Sigmoid colon (tissue), 7 donors: ENCODE measurements around the gene JMJD1C. TPM values are rescaled to one million over a fixed set of nuclear protein-coding genes. Genes with fewer than 3 reads are reported as not detected.

ENCODE experiments used
- DNase-seq: peaks from one replicate; pipeline ENCODE4 v3.0.0-alpha.2; 2019
- H3K27ac ChIP-seq, 4 donors: fragments of 200-600 bp; sonication (generic); one replicate each; pipeline ENCODE4 v1.5.1; 2016 to 2019; ENCODE audit warnings: mild to moderate bottlenecking in 1 of 4
- H3K27me3 ChIP-seq, 3 donors: fragments of 200-600 bp; sonication (generic); one replicate each; pipeline ENCODE4 v1.5.1; 2019; ENCODE audit warnings: mild to moderate bottlenecking in 1 of 3
- H3K36me3 ChIP-seq, 4 donors: fragments of 200-600 bp; sonication (generic); one replicate each; pipeline ENCODE4 v1.5.1; 2016 to 2019
- H3K4me1 ChIP-seq, 4 donors: fragments of 200-600 bp; sonication (generic); one replicate each; pipeline ENCODE4 v1.5.1; 2017 to 2019
- H3K4me3 ChIP-seq, 4 donors: fragments of 200-600 bp; sonication (generic); one replicate each; pipeline ENCODE4 v1.5.1; 2017 to 2019; ENCODE audit warnings: mild to moderate bottlenecking in 2 of 4, moderate library complexity in 1 of 4
- H3K9me3 ChIP-seq, 4 donors: fragments of 200-600 bp in 3 of 4; sonication (generic) in 3 of 4; one replicate each; pipeline versions ENCODE4 v1.5.1 to v1.6.1; 2013 to 2019
- CTCF ChIP-seq, 4 experiments: fragments of 450-650 bp in 3 of 4; fragments of 200-600 bp in 1 of 4; IDR thresholded peaks; one replicate each; pipeline ENCODE4 v1.5.1; 2016 to 2019; ENCODE audit warnings: antibody characterized with exemption in 4 of 4, mild to moderate bottlenecking in 3 of 4, moderate library complexity in 2 of 4
- EP300 ChIP-seq, 4 donors: sonication (generic); formaldehyde crosslinking; IDR thresholded peaks; one replicate each; pipeline ENCODE4 v1.6.1; 2017; ENCODE audit warnings: antibody characterized with exemption in 4 of 4
- POLR2A ChIP-seq, 2 donors: fragments of 450-650 bp; IDR thresholded peaks; one replicate each; pipeline ENCODE4 v1.6.1; 2016; ENCODE audit warnings: antibody characterized with exemption in 2 of 2, mild to moderate bottlenecking in 2 of 2, moderate library complexity in 2 of 2
- POLR2AphosphoS5 ChIP-seq, 4 donors: sonication (generic); formaldehyde crosslinking; IDR thresholded peaks; one replicate each; pipeline ENCODE4 v1.6.1; 2017; ENCODE audit warnings: antibody characterized with exemption in 4 of 4
- WGBS, 2 donors: extraction: QIAGEN DNeasy Blood & Tissue Kit; methylation state at CpG; one replicate each; pipeline ENCODE4 v1.1.7; 2013; 5-methylcytosine and 5-hydroxymethylcytosine counted together
- intact Hi-C: fragments of 100-400 bp; cut with DNase I; formaldehyde crosslinking; loops from one replicate; pipeline ENCODE4 v1.15.1; 2023
- polyA plus RNA-seq, 3 donors: library from polyadenylated mRNA; stranded (reverse); fragments of 200-250 nt; gene quantifications; one replicate each; pipeline ENCODE4 v1.2.3, GENCODE V29; 2013
- total RNA-seq, 4 donors: library from RNA; depleted of rRNA; stranded (reverse); fragments of >200 nt; gene quantifications; one replicate each; pipeline ENCODE4 v1.1.0, GENCODE V29; 2016
- donor health status: healthy with polysubstance abuse.
- donor health status: Bipolar disorder and iron deficiency.
- donor health status: healthy.

Gene JMJD1C
- total and polyA plus RNA-seq, 7 donors, result 13.2 to 134 (median 94.2) TPM

DNA sequence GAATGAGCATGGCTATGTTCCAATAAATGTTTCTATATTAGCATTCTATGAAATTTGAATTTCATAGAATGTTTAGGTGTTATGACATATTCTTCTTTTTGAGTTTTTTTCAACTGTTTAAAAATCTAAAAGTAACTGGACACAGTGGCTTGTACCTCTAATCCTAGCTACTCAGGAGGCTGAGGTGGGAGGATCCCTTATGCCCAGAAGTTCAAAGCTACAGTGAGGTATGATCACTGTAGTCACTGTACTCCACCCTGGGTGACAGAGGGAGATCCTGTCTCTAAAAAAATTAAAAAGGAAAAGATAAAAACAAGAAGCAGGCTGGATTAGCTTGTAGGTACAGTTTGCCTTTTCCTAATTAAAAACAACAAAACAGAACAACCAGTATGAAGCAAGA, 237.5 kb downstream of the JMJD1C start:
- intact Hi-C loops, result loop anchor here (5.0 kb wide), 1 partner anchor 34 kb away; no protein-coding TSS in a partner anchor
- peak overlapping the region in 1 of 4 donors; percentile 23 for H3K27ac ChIP-seq

DNA sequence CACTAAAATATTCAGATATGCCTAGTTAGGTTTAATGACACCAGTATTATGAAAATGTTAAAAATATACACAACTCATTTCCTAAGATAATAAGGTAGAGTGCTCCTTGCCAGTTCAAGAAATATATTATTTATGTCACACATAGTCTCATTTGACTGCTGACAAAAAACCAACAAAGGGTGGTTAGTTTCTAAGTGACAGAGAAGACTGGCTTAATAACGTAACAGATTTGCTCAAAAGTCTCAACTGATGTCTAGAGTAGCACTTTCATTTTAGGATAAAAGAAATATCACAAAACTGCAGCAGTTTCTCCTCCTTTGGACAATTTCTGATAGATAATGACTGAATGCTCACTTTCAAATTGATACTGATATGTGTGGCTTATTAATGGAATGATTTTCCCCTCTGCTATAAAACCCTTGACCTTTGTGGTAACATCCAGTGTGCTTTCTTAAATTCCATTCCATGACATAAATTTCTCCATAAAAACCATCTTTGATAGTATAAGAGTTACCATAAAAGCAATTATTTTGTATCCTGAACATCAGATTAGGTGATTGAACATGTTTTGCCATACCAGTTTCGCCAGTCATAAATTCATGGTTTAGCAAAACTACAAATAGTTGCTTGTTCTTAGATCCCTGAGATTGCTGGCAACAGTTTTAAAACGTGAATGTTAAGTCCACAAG, 238.4 kb downstream of the JMJD1C start:
- Histone ChIP-seq H3K36me3 (no peaks in the 10 kb centered on the region), H3K27ac (peak overlapping the region in 2 of 4 donors; percentile 23 to 32), H3K4me3 (no peak overlapping the region), H3K4me1 (peaks cover 0 to 48% (median 27%) of the 10 kb centered on the region in 4 donors), H3K27me3 (no peaks in the 10 kb centered on the region), H3K9me3 (no peaks in the 10 kb centered on the region)
- intact Hi-C loops, result loop anchor here (5.0 kb wide), 1 partner anchor 35 kb away; no protein-coding TSS in a partner anchor
- no peak for TF ChIP-seq POLR2A (IDR thresholded peaks at IDR 0.05)
- no peak for TF ChIP-seq POLR2AphosphoS5 (IDR thresholded peaks at IDR 0.05)
- TF ChIP-seq CTCF (IDR thresholded peaks at IDR 0.05), result no peak
- no peak for TF ChIP-seq EP300 (IDR thresholded peaks at IDR 0.05)
- DNase-seq, result no peak
- 67 to 76% methylated on average over 3 of the region's 3 CpGs for WGBS, 2 donors

More for the DNA sequence above, 237.5 kb downstream of the JMJD1C start:
- DNase-seq, result no peak
- no peak overlapping the region for H3K4me3 ChIP-seq
- no peaks in the 10 kb centered on the region for H3K27me3 ChIP-seq
- no peak for TF ChIP-seq CTCF (IDR thresholded peaks at IDR 0.05)
- H3K36me3 ChIP-seq, result no peaks in the 10 kb centered on the region
- H3K4me1 ChIP-seq, result peaks cover 0 to 57% (median 34%) of the 10 kb centered on the region in 4 donors
- H3K9me3 ChIP-seq, result no peaks in the 10 kb centered on the region

DNA sequence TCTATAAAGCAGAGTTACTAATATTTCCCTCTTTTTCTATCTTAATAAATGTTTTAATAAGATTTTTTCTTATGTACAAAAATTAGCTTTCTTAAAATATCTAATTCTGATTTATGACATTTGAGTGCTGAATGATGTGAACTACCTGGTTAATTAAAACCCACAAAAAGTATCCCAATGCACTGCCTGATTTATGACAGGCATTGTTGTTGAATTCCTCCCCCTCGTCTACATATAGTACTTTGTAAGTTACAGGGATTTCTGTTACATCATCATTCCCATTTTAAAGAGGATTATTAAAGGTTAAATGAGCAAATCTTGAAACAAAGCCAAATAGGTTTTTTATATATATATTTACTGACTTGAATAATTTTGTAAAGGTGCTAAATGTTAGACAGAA, 241.5 kb downstream of the JMJD1C start:
- intact Hi-C loops, result no loop called here
- Histone ChIP-seq H3K27ac (no peak overlapping the region), H3K4me3 (no peak overlapping the region), H3K4me1 (peaks cover 0 to 23% (median 15%) of the 10 kb centered on the region in 4 donors), H3K36me3 (no peaks in the 10 kb centered on the region), H3K27me3 (no peaks in the 10 kb centered on the region), H3K9me3 (no peaks in the 10 kb centered on the region)
- WGBS, 2 donors, result 76 to 89% methylated on average over 1 of the region's 1 CpG
- no peak for TF ChIP-seq POLR2AphosphoS5 (IDR thresholded peaks at IDR 0.05)
- TF ChIP-seq EP300 (IDR thresholded peaks at IDR 0.05), result no peak
- no peak for TF ChIP-seq CTCF (IDR thresholded peaks at IDR 0.05)
- TF ChIP-seq POLR2A (IDR thresholded peaks at IDR 0.05), result no peak
- DNase-seq, result no peak

DNA sequence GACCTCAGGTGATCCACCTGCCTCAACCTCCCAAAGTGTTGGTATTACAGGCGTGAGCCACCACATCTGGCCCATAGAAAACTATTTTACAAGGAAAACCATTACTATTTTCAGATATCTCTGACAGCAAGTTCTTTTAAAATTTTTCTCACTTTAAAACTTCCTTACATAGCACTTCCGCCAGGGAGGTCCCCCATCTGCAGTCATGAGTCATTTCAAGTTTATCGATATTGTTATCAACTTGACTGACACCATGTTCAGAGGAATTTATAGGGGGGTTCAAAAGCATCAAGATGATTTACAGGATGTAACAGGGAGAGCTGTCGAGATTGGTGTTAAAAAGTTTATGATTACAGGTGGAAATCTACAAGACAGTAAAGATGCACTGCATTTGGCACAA, 243.8 kb downstream of the JMJD1C start:
- Histone ChIP-seq H3K27me3 (no peaks in the 10 kb centered on the region), H3K4me1 (peaks cover 0 to 17% (median 13%) of the 10 kb centered on the region in 4 donors), H3K4me3 (no peak overlapping the region), H3K36me3 (no peaks in the 10 kb centered on the region), H3K9me3 (no peaks in the 10 kb centered on the region), H3K27ac (no peak overlapping the region)
- WGBS, 2 donors, result 81 to 83% methylated on average over 4 of the region's 4 CpGs
- TF ChIP-seq POLR2AphosphoS5 (IDR thresholded peaks at IDR 0.05) (no peak), EP300 (IDR thresholded peaks at IDR 0.05) (no peak), CTCF (IDR thresholded peaks at IDR 0.05) (no peak), POLR2A (IDR thresholded peaks at IDR 0.05) (no peak)
- intact Hi-C loops, result no loop called here
- DNase-seq, result no peak
